HG02970 (cell line): ENCODE data around the gene TAF1C.
A peak's percentile ranks its signal among the peaks of the same experiment; 100 is the strongest.

ENCODE experiments used
- ATAC-seq: cut with Tn5 transposase; IDR thresholded peaks from one replicate; pipeline ENCODE4 v1.9.1; 2021; ENCODE audit warnings: mild to moderate bottlenecking, moderate library complexity, moderate number of reproducible peaks; ENCODE audit not compliant: unreplicated experiment, low FRiP score

Gene TAF1C

DNA sequence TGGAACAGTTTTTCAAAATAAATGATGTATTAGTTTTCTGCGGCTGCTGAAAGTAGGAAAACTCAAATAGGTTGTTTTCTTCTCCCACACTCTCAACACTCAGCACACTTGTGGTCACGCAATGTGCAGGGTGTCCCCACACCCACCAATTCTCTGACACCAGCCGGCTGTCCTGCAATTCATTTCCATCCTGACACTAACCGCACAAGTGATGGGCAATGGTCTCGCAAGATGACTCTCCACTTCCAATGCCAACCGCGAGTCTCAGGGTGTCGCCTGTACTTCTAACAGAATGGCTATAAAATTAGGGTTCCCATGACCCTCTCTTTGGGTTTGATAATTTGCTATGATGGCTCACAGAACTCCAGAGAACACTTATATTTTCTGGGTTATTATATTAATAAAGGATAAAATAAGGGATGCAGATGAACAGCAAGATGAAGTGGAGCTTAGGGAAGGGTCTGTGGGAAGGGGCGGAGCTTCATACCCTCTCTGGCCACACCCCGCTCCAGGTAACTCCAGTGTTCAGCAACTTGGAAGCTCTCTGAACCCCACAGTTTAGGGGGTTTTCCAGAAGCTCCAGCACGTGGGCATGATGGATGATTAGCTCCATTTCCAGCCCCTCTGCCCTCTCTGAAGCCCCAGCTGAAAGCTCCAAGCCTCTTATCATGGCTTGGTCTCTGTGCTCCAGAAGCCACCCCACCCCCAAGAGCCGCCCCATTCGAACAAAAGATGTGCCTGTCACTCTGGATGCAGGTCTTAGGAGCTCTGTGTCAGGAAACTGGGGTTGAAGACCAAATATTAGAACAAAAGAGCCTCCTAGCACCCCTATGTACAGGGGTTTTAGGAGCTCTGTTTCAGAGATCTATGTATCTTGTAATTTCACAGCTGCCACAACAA lies 19.8 kb downstream of the TAF1C start:
- ATAC-seq: no peak

DNA sequence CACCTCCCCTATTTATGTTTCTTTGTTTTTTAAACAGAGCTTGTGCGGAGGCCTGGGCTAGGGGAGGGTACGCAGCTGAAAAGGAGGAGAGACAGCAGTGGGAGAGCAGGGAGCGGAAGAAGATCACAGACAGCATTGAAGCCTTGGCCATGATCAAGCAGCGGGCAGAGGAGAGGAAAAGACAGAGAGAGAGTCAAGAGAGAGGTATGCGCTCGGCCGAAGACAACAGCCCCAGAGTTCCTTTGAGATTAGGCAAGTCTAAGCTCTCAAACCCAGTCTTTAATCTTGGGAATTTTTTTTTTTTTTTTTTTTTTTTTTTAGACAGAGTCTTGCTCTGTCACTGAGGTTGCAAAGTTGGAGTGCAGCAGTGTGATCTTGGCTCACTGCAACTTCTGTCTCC lies 21.1 kb downstream of the TAF1C start:
- no peak for ATAC-seq

DNA sequence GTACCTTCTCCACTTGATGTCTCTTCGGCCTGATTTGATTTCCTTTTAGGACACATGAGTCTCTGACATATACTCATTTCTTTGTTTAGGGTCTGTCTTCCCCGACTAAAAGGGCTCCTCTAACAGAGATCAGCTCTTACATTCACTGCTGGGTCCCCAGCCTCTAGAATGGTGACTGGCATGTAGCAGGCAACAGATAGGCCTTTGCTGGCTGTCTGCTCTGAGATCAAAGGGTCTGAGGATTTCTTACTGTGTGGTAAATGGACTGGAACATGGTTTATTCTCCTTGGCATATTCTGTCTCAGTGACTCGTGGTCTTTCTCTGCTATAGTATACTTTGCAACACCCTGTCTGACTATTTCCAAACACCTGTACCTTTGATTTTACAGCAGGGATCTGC lies 25.1 kb downstream of the TAF1C start:
- ATAC-seq: no peak

DNA sequence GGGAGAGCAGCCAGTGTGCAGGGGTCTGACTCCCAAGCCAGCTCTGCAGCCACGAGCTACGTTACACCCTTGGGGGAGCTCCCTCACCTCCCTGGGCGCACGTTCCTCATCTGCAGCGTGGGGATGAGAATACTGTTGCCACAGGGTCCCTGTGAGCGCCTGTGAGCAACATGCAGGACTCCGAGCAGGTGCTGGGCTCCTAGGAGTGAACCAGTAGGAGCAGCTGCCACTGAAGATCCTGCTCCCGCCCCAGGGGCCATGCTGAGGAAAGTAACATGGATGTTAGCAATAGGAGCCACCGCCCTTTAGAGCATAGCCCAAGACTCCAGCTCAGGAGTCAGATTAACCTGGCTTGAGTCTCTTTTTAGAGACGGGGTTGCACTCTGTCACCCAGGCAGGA lies 25.8 kb downstream of the TAF1C start:
- no peak for ATAC-seq

DNA sequence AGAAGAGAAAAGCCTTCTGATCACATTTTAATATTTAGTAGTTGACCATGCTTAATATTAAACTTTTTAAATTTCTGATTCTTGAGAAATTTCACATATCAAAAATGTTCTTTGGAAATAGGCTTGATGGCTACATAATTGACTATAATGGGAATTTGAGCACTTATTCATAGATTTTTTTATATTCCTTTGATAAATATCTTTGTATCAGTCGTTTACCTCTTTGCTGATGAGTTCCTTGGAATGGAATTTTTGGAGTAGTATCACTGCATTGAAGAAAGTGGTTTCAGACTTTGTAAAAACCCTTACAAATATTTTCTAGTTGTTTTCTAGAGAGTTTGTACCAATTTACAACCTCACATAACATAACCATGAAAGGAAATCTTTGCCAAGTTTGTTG lies 27.1 kb downstream of the TAF1C start:
- ATAC-seq: no peak

DNA sequence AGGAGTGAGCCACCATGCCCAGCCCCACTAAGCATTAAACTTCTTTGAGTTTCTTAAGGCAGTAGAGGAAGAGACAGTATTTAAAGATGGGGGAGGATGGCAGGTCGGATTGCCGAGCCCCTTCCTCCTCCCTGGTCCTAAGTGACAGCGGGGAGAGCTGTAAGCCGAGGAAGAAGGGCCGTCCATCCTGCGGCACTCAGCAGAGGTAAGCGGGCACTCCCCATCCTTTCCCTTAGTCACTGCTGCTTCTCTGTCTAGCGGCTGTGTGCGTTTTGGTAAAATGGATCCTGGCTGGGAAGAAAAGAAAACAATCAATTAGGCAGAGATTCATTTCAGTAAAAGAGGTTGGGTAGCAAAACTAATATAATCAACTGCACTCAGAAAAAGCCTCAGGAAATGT lies 27.9 kb downstream of the TAF1C start:
- ATAC-seq: no peak

DNA sequence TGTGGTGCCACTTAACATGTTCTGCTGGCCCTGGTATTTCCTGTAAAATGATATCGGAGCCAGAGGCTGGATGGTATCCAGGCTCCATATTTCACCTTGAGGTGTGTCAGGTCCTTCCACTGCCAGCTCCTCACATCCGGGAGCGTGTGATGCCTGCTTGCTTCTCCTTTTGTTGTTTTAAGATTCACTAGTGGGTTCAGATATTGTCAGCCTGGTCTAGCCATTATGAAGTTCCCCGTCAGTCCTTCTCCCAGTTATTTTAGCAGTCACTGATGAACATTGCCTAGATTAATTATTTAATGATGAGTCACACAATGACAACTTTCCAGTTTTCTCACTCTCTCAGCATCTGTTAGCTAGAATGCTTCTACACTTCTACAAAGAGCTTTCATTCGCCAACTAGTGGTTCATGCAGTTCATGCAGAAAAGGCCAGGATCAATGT lies 30.5 kb downstream of the TAF1C start:
- ATAC-seq: no peak

DNA sequence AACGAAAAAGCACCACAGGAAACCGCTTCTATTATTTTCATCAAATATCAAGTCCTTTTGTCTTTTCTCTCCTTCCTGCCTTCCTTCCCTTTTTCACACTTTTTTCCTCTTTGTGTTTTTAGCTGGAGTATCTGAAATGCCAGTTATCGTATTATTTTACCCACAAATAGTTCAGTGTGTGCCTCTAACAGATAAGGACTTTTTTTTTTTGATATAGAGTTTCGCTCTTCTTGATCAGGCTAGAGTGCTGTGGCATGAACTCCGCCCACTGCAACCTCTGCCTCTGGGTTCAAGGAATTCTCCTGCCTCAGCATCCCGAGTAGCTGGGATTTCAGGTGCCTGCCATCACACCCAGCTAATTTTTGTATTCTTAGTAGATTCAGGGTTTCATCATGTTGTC lies 31.1 kb downstream of the TAF1C start:
- no peak for ATAC-seq

DNA sequence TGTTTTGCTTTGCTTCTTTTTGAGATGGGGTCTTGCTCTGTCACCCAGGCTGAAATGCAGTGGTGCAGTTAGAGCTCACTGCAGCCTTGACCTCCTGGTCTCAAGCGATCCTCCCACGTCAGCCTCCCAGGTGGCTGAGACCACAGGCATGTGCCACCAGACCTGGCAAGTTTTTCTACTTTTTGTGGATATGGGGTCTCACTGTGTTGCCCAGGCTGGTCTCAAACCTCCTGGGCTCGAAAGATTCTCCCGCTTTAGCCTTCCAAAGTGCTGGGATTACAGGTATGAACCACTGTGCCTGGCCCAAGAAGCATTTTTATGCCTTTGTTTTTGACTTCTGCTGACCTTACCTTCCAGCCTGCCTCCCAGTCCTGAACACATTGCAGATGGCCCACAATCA lies 31.6 kb downstream of the TAF1C start:
- ATAC-seq: no peak

DNA sequence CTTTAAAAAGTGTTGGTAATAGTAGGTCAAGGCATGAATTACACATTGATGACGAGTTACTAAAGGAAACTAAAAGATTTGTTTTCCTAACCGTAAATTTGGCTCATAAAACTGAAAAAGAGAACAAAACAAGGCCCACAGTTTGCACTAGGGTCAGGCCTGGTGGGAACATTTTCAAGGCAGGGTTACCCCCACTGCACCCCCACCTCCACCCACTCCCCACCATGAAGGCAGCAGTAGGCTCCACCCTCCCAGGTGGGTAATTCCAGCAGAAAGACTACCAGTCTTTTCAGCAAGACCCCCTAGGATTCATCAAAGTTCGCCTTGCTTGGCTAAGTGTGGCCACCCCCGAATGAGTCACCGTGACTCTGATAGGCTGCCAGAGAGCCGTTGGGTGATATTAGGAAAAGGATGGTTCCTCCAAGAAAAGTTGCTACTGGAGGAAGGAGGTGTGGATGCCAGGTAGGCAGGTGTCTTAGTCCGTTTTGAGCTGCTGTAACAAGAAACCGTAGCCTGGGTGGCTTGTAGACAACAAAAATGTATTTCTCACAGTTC lies 33.1 kb downstream of the TAF1C start:
- ATAC-seq: no peak

DNA sequence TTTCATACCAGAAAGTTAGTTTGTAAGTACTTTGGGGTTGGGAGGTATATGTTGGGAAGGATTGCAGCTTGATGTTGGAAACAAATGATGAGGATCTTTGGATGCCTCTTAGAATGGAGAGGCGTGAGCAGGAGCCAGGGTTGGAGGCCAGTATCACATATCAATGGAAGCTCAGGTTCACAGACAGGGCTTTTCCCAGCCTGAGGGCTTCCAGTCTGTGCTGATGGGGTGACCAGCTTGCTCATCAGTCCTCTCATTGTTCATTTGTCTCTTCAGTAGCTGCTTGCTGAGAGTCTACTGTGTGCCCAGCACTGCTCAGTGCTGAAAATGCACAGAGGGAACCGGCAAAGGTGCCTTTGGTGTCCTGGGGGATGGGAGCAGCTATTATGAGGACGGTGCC lies 35.9 kb downstream of the TAF1C start:
- no peak for ATAC-seq

DNA sequence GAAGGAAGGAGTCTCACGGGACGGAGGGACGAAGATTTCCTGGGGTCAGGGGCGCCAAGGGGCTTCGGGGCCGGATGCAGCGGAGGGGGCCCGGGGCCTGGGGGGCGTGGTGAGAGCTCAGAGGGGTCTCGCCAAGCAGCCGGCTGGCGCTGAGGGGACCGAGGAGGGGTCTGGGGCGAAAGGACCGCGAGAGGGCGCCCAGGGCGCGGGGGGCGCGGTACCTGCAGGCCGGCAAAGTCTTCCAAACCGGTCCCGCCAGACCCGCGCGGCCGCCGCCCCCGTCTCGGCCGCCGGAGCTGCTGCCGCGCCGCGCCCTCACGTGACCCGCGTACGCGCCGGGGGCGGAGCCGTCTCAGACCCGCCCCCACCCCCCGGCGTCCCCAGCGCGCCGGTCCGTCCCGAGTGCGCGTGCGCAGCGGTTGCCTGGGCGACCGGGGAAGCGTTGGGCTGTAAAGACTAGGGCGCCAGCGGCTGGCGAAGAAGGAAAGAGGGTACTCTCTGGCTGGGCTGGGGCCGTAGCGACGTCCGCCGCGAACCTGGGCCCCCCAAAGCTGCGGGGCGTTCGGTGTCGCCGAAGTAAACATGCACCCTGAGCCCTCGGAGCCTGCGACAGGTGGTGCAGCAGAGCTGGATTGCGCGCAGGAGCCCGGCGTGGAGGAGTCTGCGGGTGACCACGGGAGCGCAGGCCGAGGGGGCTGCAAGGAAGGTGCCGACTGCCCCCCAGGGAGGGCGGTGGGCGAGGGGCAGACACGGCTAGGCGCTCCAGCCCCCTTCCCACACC lies 41.8 kb downstream of the TAF1C start, which contains the start of the genes DNAAF1 and HSDL1:
Gene DNAAF1 (plus strand): TSS at position 450 of the 781 bp plus-strand sequence. CDS start 133 bp downstream, at position 583.
Gene HSDL1 (minus strand): TSS at position 319 of the 781 bp plus-strand sequence. CDS start 13,856 bp downstream, outside the sequence.
- ATAC-seq: peak; percentile 78

DNA sequence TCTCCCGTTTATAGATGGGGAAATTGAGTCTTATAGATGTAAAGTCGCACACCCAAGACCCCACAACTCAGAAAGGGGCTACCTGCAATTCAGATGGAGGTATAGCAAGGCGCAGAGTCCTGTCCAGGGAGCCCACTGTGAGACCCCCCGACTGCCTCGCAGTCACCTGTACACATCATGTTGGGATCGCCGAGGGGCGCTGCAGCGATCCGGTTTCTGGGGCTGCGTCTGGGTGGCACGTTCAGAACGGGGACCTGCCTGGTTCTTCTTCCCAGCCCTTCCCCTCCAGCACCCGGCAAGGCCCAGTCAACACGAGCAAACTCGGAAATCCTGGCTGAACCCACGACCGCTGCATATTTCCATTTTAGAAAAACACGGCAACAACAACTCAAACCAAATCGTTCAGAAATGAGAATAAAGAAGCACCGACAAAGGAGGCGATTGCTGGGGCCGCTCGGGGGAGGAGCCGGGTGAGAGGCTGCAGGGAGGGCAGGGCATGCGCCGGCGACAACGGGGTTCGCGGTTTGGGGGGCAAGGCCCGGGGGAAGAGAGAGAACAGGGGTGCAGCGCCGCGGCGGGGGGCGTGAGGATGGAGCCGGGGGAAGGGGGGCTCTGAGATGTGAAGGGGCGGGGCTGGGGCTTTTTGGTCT lies 42.5 kb downstream of the TAF1C start:
- peak; percentile 16 for ATAC-seq

DNA sequence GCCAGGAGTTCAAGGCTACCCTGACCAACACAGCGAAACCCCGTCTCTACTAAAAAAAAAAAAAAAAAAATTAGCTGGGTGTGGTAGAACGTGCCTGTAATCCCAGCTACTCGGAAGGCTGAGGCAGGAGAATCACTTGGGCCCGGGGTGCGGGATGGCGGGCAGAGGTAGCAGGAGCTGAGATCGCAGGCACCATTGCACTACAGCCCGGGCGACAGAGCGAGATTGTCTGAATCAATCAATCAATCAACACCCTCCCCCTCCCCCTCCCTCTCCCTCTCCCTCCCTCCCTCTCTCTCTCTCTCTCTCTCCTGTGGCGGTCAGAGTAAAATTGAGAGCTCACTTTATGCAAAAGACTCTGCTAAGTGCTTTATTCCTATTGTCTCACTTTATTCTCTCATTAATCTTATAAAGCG lies 43.1 kb downstream of the TAF1C start:
- no peak for ATAC-seq

DNA sequence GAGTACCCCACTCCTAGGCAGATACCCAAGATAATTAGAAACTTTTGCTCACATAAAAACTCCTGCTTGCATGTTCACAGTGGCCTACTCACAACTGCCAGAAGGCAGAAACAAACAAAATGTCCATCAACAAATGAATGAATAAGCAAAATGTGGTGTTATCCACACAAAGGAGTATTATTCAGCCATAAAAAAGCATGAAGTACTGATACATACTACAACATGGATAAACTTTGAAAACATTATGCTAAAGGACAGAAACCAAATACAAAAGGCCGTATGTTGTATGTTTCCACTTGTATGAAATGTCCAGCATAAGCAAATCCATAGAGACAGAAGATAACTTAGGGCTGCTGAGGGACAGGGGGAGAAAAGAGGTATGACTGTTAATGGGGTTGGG lies 43.8 kb downstream of the TAF1C start:
- ATAC-seq: no peak

DNA sequence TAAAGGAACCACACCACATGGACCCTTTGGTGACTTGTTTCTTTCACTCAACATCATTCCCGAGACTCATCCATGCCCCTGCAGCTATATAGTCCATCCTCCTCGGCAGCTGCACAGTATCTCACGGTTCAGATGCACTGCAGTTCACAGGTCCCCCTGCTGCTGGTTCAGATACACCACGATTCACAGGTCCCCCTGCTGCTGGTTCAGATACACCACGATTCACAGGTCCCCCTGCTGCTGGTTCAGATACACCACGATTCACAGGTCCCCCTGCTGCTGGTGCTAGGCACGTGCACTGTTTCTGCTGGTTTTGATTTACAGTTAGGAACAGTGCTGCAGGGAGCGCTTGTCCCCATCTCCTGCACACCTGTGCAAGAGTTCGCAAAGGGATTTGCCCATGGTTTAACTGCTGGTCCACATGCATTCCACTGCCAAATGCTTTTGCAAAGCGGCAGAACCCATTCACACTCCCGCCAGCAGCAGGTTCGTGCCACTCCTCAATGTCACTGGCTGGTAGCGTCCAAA lies 45.6 kb downstream of the TAF1C start:
- ATAC-seq: no peak

DNA sequence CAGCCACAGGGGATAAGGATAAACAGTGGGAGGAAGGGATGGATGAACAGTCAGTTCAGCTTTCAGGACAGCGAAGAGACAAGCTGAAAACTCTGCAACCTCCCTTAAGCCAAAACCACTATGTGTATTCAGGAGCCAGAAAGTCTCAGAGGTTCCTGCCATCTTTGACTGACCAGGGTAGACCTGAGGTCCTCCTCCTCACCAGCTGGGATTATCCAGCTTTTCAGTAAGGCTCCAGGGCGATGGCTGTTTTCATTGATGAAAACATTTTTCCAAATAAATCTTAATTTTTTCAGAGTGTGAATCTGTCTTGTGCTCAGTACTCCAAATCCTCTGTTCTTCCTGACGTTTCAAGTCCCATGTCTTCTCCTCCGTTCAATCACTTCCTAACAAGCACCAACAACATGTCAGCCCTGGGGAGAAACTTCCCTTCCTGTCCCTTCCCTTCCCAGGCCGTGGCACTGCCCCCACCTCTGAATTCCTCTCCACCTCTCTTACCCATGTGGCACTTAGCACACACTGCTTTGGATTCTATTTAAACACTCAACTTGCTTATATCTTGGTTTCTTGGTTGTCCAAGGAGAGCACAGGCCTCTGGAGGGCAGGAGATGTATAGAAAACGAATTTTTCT lies 47.1 kb downstream of the TAF1C start:
- ATAC-seq: no peak

DNA sequence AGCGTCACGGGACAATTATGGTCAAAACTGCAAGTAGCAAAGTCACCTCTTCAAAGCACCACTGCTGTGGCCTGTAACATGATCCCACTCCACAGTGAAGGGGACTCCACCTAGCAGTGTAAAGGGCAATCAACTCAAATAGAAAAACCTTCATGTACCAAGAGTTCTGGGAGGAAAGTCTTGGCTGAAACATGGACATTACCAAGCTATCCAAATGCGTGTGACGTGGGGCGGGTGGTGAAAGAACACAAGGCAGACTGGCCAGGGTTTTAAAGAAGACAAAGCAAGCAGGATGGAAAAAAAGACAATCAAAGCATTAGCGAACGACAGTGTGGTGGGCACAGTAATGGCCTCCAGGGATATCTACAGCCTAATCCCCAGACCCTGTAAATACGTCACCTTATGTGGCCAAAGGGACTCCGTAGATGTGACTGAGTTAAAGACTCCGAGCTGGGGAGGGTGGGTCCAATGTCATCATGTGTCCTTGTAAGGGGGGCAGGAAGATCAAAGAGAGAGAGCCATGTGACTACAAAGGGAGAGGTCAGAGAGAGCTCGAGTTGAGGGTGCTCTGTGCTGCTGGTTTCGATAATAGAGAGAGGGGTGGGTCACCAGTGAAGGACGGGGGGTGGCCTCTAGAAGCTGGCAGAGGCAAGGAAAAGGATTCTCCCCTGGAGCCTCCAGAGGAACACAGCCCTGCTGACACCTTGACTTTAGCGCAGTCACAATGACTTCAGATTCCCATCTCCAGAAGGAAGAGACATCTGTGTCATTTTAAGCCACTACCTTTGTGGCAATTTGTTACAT lies 47.8 kb downstream of the TAF1C start:
- ATAC-seq: no peak

DNA sequence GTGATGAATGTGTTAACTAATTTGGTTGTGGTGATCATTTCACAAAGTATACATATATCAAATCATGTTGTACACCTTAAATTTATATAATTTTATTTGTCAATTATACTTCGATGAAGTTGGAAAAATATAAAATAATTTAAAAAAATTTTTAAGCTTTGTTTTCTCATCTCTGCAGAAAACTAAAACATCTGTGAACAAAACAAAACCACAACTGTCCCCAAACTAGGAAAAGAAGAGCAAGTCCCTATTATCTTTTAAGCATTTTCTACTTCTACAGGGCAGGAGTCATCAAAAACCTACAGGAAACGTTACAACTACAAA lies 48.4 kb downstream of the TAF1C start:
- no peak for ATAC-seq
